Body of pancreas (tissue), 4 donors: ENCODE results near the gene CCDC27. TPM values are rescaled to one million over a fixed set of nuclear protein-coding genes. Genes with fewer than 3 reads are reported as not detected.

Experiments used
- ATAC-seq: fragments of 150-250 bp; one replicate; pipeline ENCODE4 v1.9.1; 2016
- DNase-seq, 4 donors: peaks; one replicate each; pipeline ENCODE4 v3.0.0-alpha.2; 2019
- H3K27ac ChIP-seq, 4 donors: fragments of 200-600 bp; sonication (generic); 1 replicate in 3 of 4; 2 replicates in 1 of 4; pipeline versions ENCODE4 v1.5.1 to v1.6.1; 2016 to 2019; ENCODE audit warnings: mild to moderate bottlenecking in 1 of 4, mixed read lengths in 1 of 4, moderate library complexity in 1 of 4
- H3K27me3 ChIP-seq, 2 donors: fragments of 200-600 bp; sonication (generic); one replicate each; pipeline ENCODE4 v1.6.0; 2016; ENCODE audit warnings: mild to moderate bottlenecking in 1 of 2
- H3K36me3 ChIP-seq, 2 donors: fragments of 200-600 bp; sonication (generic); replicated peaks in 1 of 2; 2 replicates each; pipeline ENCODE4 v1.5.1; 2016; ENCODE audit warnings: low read depth in 2 of 2; ENCODE audit not compliant: insufficient read depth in 1 of 2
- H3K4me1 ChIP-seq: fragments of 200-600 bp; sonication (generic); one replicate; pipeline ENCODE4 v1.6.0; 2016
- H3K4me3 ChIP-seq, 2 donors: fragments of 200-600 bp; sonication (generic); 1 replicate in 1 of 2; 2 replicates in 1 of 2; pipeline ENCODE4 v1.5.1; 2016 to 2019
- H3K9me3 ChIP-seq, 3 donors: fragments of 200-600 bp; sonication (generic); 1 replicate in 2 of 3; 2 replicates in 1 of 3; pipeline ENCODE4 v1.5.1; 2016
- POLR2A ChIP-seq, 3 donors: fragments of 450-650 bp; IDR thresholded peaks; one replicate each; pipeline ENCODE4 v1.6.1; 2016; ENCODE audit warnings: antibody characterized with exemption in 3 of 3, mild to moderate bottlenecking in 2 of 3
- WGBS, 2 donors: methylation state at CpG; one replicate each; pipeline ENCODE4 v1.1.5; 2017; 5-methylcytosine and 5-hydroxymethylcytosine counted together
- intact Hi-C: fragments of 100-400 bp; cut with DNase I; formaldehyde crosslinking; loops from one replicate; pipeline ENCODE4 v1.15.1; 2023
- total RNA-seq, 2 donors: library from RNA; depleted of rRNA; stranded (reverse); fragments of >200 nt; gene quantifications; one replicate each; pipeline ENCODE4 v1.1.0, GENCODE V29; 2016
- TF ChIP-seq, protein P1 (sequence below), 7 experiments: fragments of 450-650 bp in 4 of 7; fragments of 200-600 bp in 3 of 7; sonication (generic) in 3 of 7; IDR thresholded peaks; one replicate each; pipeline ENCODE4 v1.5.1; 2016 to 2019; ENCODE audit warnings: antibody characterized with exemption in 7 of 7

Gene CCDC27
- total RNA-seq, 2 donors from 2014 or later, result not detected

DNA sequence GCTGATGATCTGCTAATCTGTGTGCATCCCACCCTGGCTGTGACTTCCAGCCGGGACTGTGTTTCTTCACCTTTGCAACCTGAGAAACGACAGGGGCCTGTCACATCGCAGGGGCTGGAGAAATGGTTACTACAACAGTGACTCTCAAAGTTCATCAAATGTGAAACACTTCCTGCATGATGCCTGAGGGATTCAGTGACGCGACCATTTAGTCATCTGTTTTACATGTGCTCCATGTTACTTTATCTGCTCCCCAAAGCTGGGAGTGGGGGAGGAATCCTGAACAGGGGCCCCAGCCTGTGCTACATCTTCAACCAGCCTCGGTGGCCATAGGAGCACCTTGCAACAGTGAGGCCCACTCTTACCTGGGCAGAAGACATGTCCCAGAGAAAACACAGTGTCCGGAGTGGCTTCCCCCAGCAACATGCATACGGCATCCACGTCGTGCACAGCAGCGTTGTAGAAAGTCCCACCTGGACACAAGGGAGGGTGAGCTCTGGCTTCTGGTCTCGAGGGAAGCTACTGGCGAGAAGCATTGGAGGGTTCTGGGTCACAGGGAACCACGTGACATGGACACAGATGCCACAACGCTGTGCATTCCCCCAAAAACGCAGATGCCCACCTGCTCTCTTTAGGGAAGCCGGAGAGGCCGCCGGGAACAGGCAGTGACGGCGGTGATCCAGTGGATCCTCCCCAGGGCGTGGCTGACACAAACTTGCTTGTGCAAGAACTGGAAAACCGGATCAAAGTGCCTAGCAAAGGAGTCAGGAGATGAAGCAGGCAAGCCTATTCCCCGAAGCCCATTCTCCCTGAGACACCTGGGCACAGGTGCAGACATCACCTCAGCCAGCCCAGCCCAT, 9.6 kb upstream of the CCDC27 start:
- 80 to 87% methylated on average over 21 to 22 of the region's 24 CpGs for WGBS, 2 donors
- no peaks in the 10 kb centered on the region for H3K9me3 ChIP-seq
- H3K27ac ChIP-seq, result no peak overlapping the region
- TF ChIP-seq, protein P1, sequence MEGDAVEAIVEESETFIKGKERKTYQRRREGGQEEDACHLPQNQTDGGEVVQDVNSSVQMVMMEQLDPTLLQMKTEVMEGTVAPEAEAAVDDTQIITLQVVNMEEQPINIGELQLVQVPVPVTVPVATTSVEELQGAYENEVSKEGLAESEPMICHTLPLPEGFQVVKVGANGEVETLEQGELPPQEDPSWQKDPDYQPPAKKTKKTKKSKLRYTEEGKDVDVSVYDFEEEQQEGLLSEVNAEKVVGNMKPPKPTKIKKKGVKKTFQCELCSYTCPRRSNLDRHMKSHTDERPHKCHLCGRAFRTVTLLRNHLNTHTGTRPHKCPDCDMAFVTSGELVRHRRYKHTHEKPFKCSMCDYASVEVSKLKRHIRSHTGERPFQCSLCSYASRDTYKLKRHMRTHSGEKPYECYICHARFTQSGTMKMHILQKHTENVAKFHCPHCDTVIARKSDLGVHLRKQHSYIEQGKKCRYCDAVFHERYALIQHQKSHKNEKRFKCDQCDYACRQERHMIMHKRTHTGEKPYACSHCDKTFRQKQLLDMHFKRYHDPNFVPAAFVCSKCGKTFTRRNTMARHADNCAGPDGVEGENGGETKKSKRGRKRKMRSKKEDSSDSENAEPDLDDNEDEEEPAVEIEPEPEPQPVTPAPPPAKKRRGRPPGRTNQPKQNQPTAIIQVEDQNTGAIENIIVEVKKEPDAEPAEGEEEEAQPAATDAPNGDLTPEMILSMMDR (IDR thresholded peaks at IDR 0.05), result no peak
- TF ChIP-seq POLR2A (IDR thresholded peaks at IDR 0.05), result no peak
- H3K27me3 ChIP-seq, result no peaks in the 10 kb centered on the region
- peaks cover 26% of the 10 kb centered on the region for H3K4me1 ChIP-seq
- H3K4me3 ChIP-seq, result no peak overlapping the region
- intact Hi-C loops, result no loop called here
- ATAC-seq, result no peak
- no peak for DNase-seq
- H3K36me3 ChIP-seq, result peaks cover 0 to 8% of the 10 kb centered on the region in 2 donors

DNA sequence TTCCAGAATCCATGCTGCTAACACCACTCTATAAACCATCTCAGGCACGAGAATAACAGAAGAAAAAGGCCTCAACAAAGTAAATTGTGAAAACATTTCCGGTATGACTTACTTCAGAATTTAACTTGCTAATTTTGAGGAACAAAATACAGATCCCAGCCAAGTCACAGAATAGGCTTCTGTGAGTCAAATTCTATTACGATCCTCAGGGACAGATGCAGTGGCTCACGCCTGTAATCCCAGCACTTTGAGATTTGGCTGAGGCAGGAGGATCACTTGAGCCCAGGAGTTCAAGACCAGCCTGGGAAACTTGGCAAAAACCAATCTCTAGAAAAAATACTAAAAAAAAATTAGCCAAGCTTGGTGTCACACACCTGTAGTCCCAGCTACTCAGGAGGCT, 8.8 kb upstream of the CCDC27 start:
- H3K27ac ChIP-seq, result no peak overlapping the region

DNA sequence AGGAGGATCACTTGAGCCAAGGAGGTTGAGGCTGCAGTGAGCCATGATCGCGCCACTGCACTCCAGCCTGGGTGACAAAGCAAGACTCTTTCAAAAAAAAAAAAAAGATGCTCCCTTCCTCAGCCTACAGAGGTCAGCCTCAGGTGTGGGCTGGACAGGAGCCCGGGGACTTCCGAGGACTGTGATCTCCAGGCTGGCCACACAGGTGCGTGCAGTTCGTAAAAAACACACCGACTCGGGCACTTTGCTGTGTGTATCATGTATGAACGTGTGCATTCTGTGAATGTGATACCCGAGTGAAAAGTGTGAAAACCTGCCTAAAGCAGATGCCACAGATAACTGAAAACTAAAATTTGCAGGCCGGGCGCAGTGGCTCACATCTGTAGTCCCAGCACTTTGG, 8.4 kb upstream of the CCDC27 start:
- DNase-seq (no peak), ATAC-seq (no peak)
- Histone ChIP-seq H3K9me3 (no peaks in the 10 kb centered on the region), H3K4me3 (no peak overlapping the region), H3K4me1 (peaks cover 31% of the 10 kb centered on the region), H3K27me3 (no peaks in the 10 kb centered on the region), H3K27ac (no peak overlapping the region), H3K36me3 (peaks cover 0 to 3% of the 10 kb centered on the region in 2 donors)
- 91% methylated on average over 12 of the region's 12 CpGs for WGBS, 2 donors
- TF ChIP-seq POLR2A (IDR thresholded peaks at IDR 0.05), result no peak
- TF ChIP-seq, protein P1 (IDR thresholded peaks at IDR 0.05), result no peak
- intact Hi-C loops, result no loop called here

More for the DNA sequence above, 8.8 kb upstream of the CCDC27 start:
- no peaks in the 10 kb centered on the region for H3K9me3 ChIP-seq
- intact Hi-C loops, result no loop called here
- peaks cover 31% of the 10 kb centered on the region for H3K4me1 ChIP-seq
- no peak for ATAC-seq
- TF ChIP-seq, protein P1 (IDR thresholded peaks at IDR 0.05), result no peak
- TF ChIP-seq POLR2A (IDR thresholded peaks at IDR 0.05), result no peak
- H3K4me3 ChIP-seq, result no peak overlapping the region
- DNase-seq, result no peak
- no peaks in the 10 kb centered on the region for H3K27me3 ChIP-seq
- H3K36me3 ChIP-seq, result peaks cover 0 to 7% of the 10 kb centered on the region in 2 donors
- WGBS, 2 donors, result 74 to 86% methylated on average over 4 of the region's 4 CpGs

DNA sequence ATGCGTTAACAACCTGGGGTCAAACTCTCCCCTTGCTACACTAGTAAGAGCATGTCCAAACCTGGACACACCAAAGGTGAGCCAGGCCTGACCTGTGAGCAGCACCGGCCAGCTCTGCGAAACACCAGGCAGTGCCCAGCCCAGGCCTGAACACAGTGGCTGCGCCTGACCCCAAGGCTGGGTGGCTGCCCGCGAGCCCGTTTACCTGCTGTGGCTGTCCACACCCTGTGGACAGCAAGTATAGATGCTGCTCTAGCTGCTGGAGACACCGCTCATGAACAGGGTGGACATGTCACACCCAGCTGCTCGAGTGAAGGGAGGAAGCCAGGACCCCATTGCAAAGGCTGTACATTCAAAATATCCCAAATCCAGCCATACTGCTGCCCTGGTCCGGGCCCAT, 7.6 kb upstream of the CCDC27 start:
- Histone ChIP-seq H3K4me3 (no peak overlapping the region), H3K4me1 (peaks cover 31% of the 10 kb centered on the region), H3K27me3 (no peaks in the 10 kb centered on the region), H3K36me3 (peaks cover 0 to 3% of the 10 kb centered on the region in 2 donors), H3K27ac (no peak overlapping the region), H3K9me3 (no peaks in the 10 kb centered on the region)
- DNase-seq (no peak), ATAC-seq (no peak)
- intact Hi-C loops, result no loop called here
- TF ChIP-seq, protein P1 (IDR thresholded peaks at IDR 0.05), result no peak
- no peak for TF ChIP-seq POLR2A (IDR thresholded peaks at IDR 0.05)
- WGBS, 2 donors, result 93 to 97% methylated on average over 2 to 10 of the region's 10 CpGs

DNA sequence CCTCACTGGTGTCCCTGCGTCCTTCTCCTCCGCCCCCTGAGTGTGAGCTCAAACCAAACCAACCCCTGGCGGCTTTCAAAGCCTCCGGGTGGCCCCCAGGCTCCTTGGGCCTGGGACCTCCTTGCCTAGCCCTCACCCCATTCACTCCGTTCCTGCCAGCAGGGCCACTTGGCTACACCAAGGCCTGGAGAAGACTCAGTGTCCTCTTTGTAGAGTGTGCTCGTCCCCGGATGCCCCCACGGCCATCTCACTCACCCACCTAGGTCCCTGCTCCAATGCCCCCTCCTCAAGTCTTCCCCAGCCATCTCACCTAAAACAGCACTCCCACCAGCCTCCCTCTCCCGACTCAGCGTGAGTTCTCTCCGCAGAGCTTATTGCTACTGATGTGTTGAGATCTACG, 7.2 kb upstream of the CCDC27 start:
- TF ChIP-seq POLR2A (IDR thresholded peaks at IDR 0.05), result no peak
- TF ChIP-seq, protein P1 (IDR thresholded peaks at IDR 0.05), result no peak
- Histone ChIP-seq H3K4me1 (peaks cover 31% of the 10 kb centered on the region), H3K9me3 (no peaks in the 10 kb centered on the region), H3K36me3 (peaks cover 0 to 3% of the 10 kb centered on the region in 2 donors), H3K27ac (no peak overlapping the region), H3K27me3 (no peaks in the 10 kb centered on the region), H3K4me3 (no peak overlapping the region)
- DNase-seq, result no peak
- intact Hi-C loops, result no loop called here
- 88 to 94% methylated on average over 12 of the region's 12 CpGs for WGBS, 2 donors
- no peak for ATAC-seq
